ENCODE measurements around the gene ZIC5. TPM values are rescaled to one million over a fixed set of nuclear protein-coding genes. Genes with fewer than 3 reads are reported as not detected.
A peak's percentile ranks its signal among the peaks of the same experiment; 100 is the strongest.

Gene ZIC5
- polyA plus RNA-seq, 1 donor from 2014 or later: 0.94 TPM

- Histone ChIP-seq H3K4me3 (ENCODE audit: low read length) (peak overlapping the region; percentile 60), H4K20me1 (ENCODE audit: insufficient read depth) (peaks cover 26% of the 10 kb centered on the region), H3K9me2 (ENCODE audit: insufficient read depth, low read length) (no peaks in the 10 kb centered on the region), H3K9ac (ENCODE audit: low read length) (peak overlapping the region; percentile 51), H3K9me3 (ENCODE audit: low read length) (no peaks in the 10 kb centered on the region), H3K27ac (ENCODE audit: low read length) (peak overlapping the region; percentile 59), H3K79me2 (replicated peaks; ENCODE audit: insufficient read depth, low read length) (peaks cover 87% of the 10 kb centered on the region), H3F3A (ENCODE audit: insufficient read depth, low read length, poor library complexity, severe bottlenecking) (peaks cover 2% of the 10 kb centered on the region), H3K4me2 (ENCODE audit: low read length) (peak overlapping the region; percentile 76), H3K36me3 (ENCODE audit: insufficient read depth, low read length) (no peaks in the 10 kb centered on the region), H3K27me3 (ENCODE audit: insufficient read depth, low read depth, low read length) (peaks cover 43% of the 10 kb centered on the region), H2AFZ (ENCODE audit: low read depth, low read length) (no peak overlapping the region)
- TF ChIP-seq RAD21 (conservative IDR thresholded peaks at IDR 0.05) (no peak), POLR2AphosphoS5 (IDR thresholded peaks at IDR 0.05) (peak; percentile 18)
These were observed 14.4 kb upstream of the ZIC5 start for GRCh38 chr13:99985886-99986527.

GRCh38 chr13:99985241-99985874 is 13.8 kb upstream of the ZIC5 start:
- Histone ChIP-seq H3F3A (ENCODE audit: insufficient read depth, low read length, poor library complexity, severe bottlenecking) (peaks cover 2% of the 10 kb centered on the region), H3K27ac (ENCODE audit: low read length) (peak overlapping the region; percentile 85), H3K36me3 (ENCODE audit: insufficient read depth, low read length) (no peaks in the 10 kb centered on the region), H3K27me3 (ENCODE audit: insufficient read depth, low read depth, low read length) (peaks cover 37% of the 10 kb centered on the region), H3K9ac (ENCODE audit: low read length) (peak overlapping the region; percentile 87), H4K20me1 (ENCODE audit: insufficient read depth) (peaks cover 26% of the 10 kb centered on the region), H3K79me2 (replicated peaks; ENCODE audit: insufficient read depth, low read length) (peaks cover 80% of the 10 kb centered on the region), H3K9me2 (ENCODE audit: insufficient read depth, low read length) (no peaks in the 10 kb centered on the region), H3K4me2 (ENCODE audit: low read length) (peak overlapping the region; percentile 80), H3K9me3 (ENCODE audit: low read length) (no peaks in the 10 kb centered on the region), H3K4me3 (ENCODE audit: low read length) (peak overlapping the region; percentile 93), H2AFZ (ENCODE audit: low read depth, low read length) (no peak overlapping the region)
- TF ChIP-seq EP300 (conservative IDR thresholded peaks at IDR 0.05; ENCODE audit: poor library complexity, severe bottlenecking): no peak
- TF ChIP-seq MXI1 (conservative IDR thresholded peaks at IDR 0.05; ENCODE audit: poor library complexity, severe bottlenecking): peak; percentile 10

DNA sequence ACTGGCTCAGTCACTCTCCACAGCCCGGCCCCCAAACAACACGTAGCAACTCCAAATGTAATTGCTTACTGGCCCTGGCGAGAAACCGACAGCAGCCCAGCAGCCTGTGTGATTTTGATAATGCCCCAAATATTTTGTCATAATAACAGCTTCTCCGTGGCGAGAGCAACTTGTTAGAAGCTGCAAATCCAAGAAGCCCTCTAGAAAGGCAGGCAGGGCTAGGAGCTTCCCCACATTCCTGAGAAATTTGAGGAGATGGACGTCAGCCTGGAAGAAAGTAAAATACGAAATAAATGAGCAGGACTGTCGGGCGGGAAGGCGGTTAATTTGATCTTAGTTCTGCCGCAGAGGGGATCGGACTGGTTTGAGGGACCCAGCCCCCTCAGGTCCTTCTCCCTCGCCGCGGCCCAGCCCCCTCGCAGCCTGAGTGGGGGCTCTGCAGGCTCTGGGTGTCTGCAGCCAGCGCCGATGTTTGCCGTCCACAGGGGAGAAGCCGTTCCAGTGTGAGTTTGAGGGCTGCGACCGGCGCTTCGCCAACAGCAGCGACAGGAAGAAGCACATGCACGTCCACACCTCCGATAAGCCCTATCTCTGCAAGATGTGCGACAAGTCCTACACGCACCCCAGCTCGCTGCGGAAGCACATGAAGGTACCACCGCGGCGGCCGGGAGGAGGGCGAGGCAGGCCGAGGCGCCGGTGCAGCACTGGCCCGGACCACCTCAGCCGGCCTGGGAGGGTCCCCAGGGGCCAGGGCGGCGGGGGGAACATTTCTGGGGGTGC is 13.1 kb upstream of the ZIC5 start:
- Histone ChIP-seq H3F3A (ENCODE audit: insufficient read depth, low read length, poor library complexity, severe bottlenecking) (peaks cover 2% of the 10 kb centered on the region), H3K4me3 (ENCODE audit: low read length) (peak overlapping the region; percentile 93), H3K79me2 (replicated peaks; ENCODE audit: insufficient read depth, low read length) (peaks cover 79% of the 10 kb centered on the region), H3K9me2 (ENCODE audit: insufficient read depth, low read length) (no peaks in the 10 kb centered on the region), H3K27me3 (ENCODE audit: insufficient read depth, low read depth, low read length) (peaks cover 36% of the 10 kb centered on the region), H3K27ac (ENCODE audit: low read length) (peak overlapping the region; percentile 85), H3K36me3 (ENCODE audit: insufficient read depth, low read length) (no peaks in the 10 kb centered on the region), H3K9me3 (ENCODE audit: low read length) (no peaks in the 10 kb centered on the region), H3K9ac (ENCODE audit: low read length) (peak overlapping the region; percentile 87), H3K4me2 (ENCODE audit: low read length) (peak overlapping the region; percentile 80), H4K20me1 (ENCODE audit: insufficient read depth) (peaks cover 26% of the 10 kb centered on the region), H2AFZ (ENCODE audit: low read depth, low read length) (no peak overlapping the region)
- TF ChIP-seq, protein P1, sequence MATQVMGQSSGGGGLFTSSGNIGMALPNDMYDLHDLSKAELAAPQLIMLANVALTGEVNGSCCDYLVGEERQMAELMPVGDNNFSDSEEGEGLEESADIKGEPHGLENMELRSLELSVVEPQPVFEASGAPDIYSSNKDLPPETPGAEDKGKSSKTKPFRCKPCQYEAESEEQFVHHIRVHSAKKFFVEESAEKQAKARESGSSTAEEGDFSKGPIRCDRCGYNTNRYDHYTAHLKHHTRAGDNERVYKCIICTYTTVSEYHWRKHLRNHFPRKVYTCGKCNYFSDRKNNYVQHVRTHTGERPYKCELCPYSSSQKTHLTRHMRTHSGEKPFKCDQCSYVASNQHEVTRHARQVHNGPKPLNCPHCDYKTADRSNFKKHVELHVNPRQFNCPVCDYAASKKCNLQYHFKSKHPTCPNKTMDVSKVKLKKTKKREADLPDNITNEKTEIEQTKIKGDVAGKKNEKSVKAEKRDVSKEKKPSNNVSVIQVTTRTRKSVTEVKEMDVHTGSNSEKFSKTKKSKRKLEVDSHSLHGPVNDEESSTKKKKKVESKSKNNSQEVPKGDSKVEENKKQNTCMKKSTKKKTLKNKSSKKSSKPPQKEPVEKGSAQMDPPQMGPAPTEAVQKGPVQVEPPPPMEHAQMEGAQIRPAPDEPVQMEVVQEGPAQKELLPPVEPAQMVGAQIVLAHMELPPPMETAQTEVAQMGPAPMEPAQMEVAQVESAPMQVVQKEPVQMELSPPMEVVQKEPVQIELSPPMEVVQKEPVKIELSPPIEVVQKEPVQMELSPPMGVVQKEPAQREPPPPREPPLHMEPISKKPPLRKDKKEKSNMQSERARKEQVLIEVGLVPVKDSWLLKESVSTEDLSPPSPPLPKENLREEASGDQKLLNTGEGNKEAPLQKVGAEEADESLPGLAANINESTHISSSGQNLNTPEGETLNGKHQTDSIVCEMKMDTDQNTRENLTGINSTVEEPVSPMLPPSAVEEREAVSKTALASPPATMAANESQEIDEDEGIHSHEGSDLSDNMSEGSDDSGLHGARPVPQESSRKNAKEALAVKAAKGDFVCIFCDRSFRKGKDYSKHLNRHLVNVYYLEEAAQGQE (IDR thresholded peaks at IDR 0.05; ENCODE audit: borderline replicate concordance): no peak
- peak; percentile 24 for TF ChIP-seq MXI1 (conservative IDR thresholded peaks at IDR 0.05; ENCODE audit: poor library complexity, severe bottlenecking)

Measured in neural cell (in vitro differentiated cells).